IMR-90 (cell line): ENCODE measurements around the gene CYFIP2. TPM values are rescaled to one million over a fixed set of nuclear protein-coding genes. Genes with fewer than 3 reads are reported as not detected.

ENCODE experiments used
- ATAC-seq: fragments of 200-7000 bp; cut with Tn5 transposase; 2 replicates; pipeline ENCODE4 v1.9.1; 2020; ENCODE audit warnings: low read depth, mild to moderate bottlenecking, moderate library complexity
- BruUV-seq: library from RNA; stranded (reverse); fragments of 400-500 nt; replicated peaks from 2 replicates; lab custom pipeline; 2021; lab: Mats Ljungman, UMichigan
- CTCF ChIA-PET: fragments of 300-600 bp; formaldehyde crosslinking; extraction: SDS; loops from one replicate; lab custom pipeline; 2021; ENCODE audit warnings: antibody characterized with exemption; lab: Yijun Ruan, JAX
- POLR2A ChIA-PET: fragments of 300-600 bp; sonication (Branson Sonifier 250); formaldehyde crosslinking; loops from one replicate; lab custom pipeline; 2022; ENCODE audit warnings: antibody characterized with exemption; ENCODE audit not compliant: unreplicated experiment; lab: Charles Lee
- DNase-seq: peaks from one replicate; pipeline ENCODE4 v3.0.0; 2013
- H2AFZ ChIP-seq: replicated peaks from 2 replicates; pipeline ENCODE3; 2013; ENCODE audit warnings: low read length, mild to moderate bottlenecking; ENCODE audit not compliant: poor library complexity
- H2AK5ac ChIP-seq: 2 replicates; pipeline ENCODE4 v1.6.1; 2013; ENCODE audit warnings: low read depth, low read length, inconsistent platforms
- H2AK9ac ChIP-seq: replicated peaks from 2 replicates; pipeline ENCODE3; 2013; ENCODE audit warnings: mild to moderate bottlenecking, low read depth, low read length, moderate library complexity; ENCODE audit not compliant: poor library complexity
- H2BK120ac ChIP-seq: 2 replicates; pipeline ENCODE4 v1.6.1; 2013; ENCODE audit warnings: low read depth, low read length, inconsistent platforms
- H2BK15ac ChIP-seq: 3 replicates; pipeline ENCODE4 v1.6.1; 2013; ENCODE audit warnings: low read depth, low read length, inconsistent platforms
- H2BK20ac ChIP-seq: 2 replicates; pipeline ENCODE4 v1.6.1; 2013; ENCODE audit warnings: low read depth, mild to moderate bottlenecking, inconsistent platforms, low read length, moderate library complexity
- H2BK5ac ChIP-seq: 2 replicates; pipeline ENCODE4 v1.6.1; 2013; ENCODE audit warnings: mild to moderate bottlenecking, low read depth, low read length, inconsistent platforms; ENCODE audit not compliant: poor library complexity, severe bottlenecking
- H3K14ac ChIP-seq: replicated peaks from 2 replicates; pipeline ENCODE4 v1.6.1; 2013; ENCODE audit warnings: low read depth, low read length, inconsistent platforms
- H3K18ac ChIP-seq: 2 replicates; pipeline ENCODE4 v1.6.1; 2013; ENCODE audit warnings: low read depth, low read length, control low read depth
- H3K23ac ChIP-seq: 2 replicates; pipeline ENCODE4 v1.6.1; 2013; ENCODE audit warnings: low read depth, low read length, inconsistent platforms
- H3K27ac ChIP-seq: 2 replicates; pipeline ENCODE4 v1.5.1; 2013; ENCODE audit warnings: mild to moderate bottlenecking, control low read depth, low read length; ENCODE audit not compliant: insufficient read depth
- H3K27me3 ChIP-seq: 2 replicates; pipeline ENCODE4 v1.6.1; 2013; ENCODE audit warnings: low read length; ENCODE audit not compliant: control insufficient read depth, insufficient read depth
- H3K36me3 ChIP-seq: 2 replicates; pipeline ENCODE4 v1.6.1; 2013; ENCODE audit warnings: low read length, mixed read lengths; ENCODE audit not compliant: control insufficient read depth, insufficient read depth
- H3K4ac ChIP-seq: 2 replicates; pipeline ENCODE4 v1.6.1; 2013; ENCODE audit warnings: low read depth, low read length, inconsistent platforms
- H3K4me1 ChIP-seq: 2 replicates; pipeline ENCODE4 v1.6.1; 2013; ENCODE audit warnings: low read length, mixed read lengths; ENCODE audit not compliant: control insufficient read depth, insufficient read depth
- H3K4me2 ChIP-seq: 2 replicates; pipeline ENCODE4 v1.6.1; 2013; ENCODE audit warnings: low read depth, mild to moderate bottlenecking, control low read depth, low read length, moderate library complexity
- H3K4me3 ChIP-seq: 2 replicates; pipeline ENCODE4 v1.5.1; 2013; ENCODE audit warnings: low read depth, mild to moderate bottlenecking, control low read depth, low read length, moderate library complexity; ENCODE audit not compliant: insufficient read depth
- H3K56ac ChIP-seq: 2 replicates; pipeline ENCODE4 v1.6.1; 2013; ENCODE audit warnings: low read length, inconsistent platforms; ENCODE audit not compliant: insufficient read depth; ENCODE audit errors: extremely low read depth
- H3K79me1 ChIP-seq, 2 experiments: 2 replicates each; pipeline ENCODE4 v1.6.1; 2013; ENCODE audit warnings: low read length in 2 of 2, inconsistent platforms in 1 of 2, low read depth in 1 of 2
- H3K9ac ChIP-seq: 2 replicates; pipeline ENCODE4 v1.6.1; 2013; ENCODE audit warnings: low read depth, low read length, control low read depth
- H3K9me1 ChIP-seq: 2 replicates; pipeline ENCODE4 v1.6.1; 2013; ENCODE audit warnings: low read length, inconsistent platforms; ENCODE audit not compliant: insufficient read depth
- H3K9me3 ChIP-seq: 2 replicates; pipeline ENCODE4 v1.6.1; 2013; ENCODE audit warnings: low read length; ENCODE audit not compliant: control insufficient read depth, insufficient read depth
- H4K20me1 ChIP-seq: 2 replicates; pipeline ENCODE4 v1.6.1; 2013; ENCODE audit warnings: low read length, inconsistent platforms; ENCODE audit not compliant: insufficient read depth
- H4K5ac ChIP-seq: 2 replicates; pipeline ENCODE4 v1.6.1; 2013; ENCODE audit warnings: mild to moderate bottlenecking, low read depth, low read length, control low read depth
- H4K8ac ChIP-seq, 2 experiments: 2 replicates each; pipeline ENCODE4 v1.6.1; 2013; ENCODE audit warnings: low read depth in 2 of 2, low read length in 2 of 2, control low read depth in 1 of 2, inconsistent platforms in 1 of 2
- H4K91ac ChIP-seq: 2 replicates; pipeline ENCODE4 v1.6.1; 2013; ENCODE audit warnings: low read depth, low read length, inconsistent platforms; ENCODE audit not compliant: insufficient read depth
- CEBPB ChIP-seq: IDR thresholded peaks from 2 replicates; pipeline ENCODE4 v1.6.1; 2012; ENCODE audit warnings: low read depth, low read length, improper control_type of control experiment
- FOS ChIP-seq: fragments of 150-350 bp; IDR thresholded peaks from 2 replicates; pipeline ENCODE4 v1.6.1; 2016; ENCODE audit warnings: low read depth, low read length
- RFX5 ChIP-seq: IDR thresholded peaks from 2 replicates; pipeline ENCODE4 v1.8.0; 2012; ENCODE audit warnings: low read depth, mild to moderate bottlenecking, low read length, moderate library complexity
- WGBS, 2 experiments: methylation state at CpG; one replicate each; pipeline versions ENCODE4 v1.1.5 to v1.1.7; 2013; ENCODE audit warnings: missing lambda C conversion rate in 2 of 2; ENCODE audit not compliant: insufficient read length in 1 of 2; ENCODE audit errors: extremely low coverage in 2 of 2; 5-methylcytosine and 5-hydroxymethylcytosine counted together
- dilution Hi-C: fragments of 300-500 bp; cut with HindIII; formaldehyde crosslinking; loops from one replicate; pipeline ENCODE4 v1.14.3; 2018; ENCODE audit warnings: low sequenced_read_pairs; ENCODE audit not compliant: unreplicated experiment
- in situ Hi-C: fragments of 300-500 bp; cut with MboI; formaldehyde crosslinking; loops from 3 replicates; pipeline ENCODE4 v1.14.3; 2019; ENCODE audit warnings: low sequenced_read_pairs, inconsistent platforms, mixed read lengths
- intact Hi-C: fragments of 100-400 bp; cut with micrococcal nuclease; formaldehyde crosslinking; loops from 2 replicates; pipeline ENCODE4 v1.10.0; 2022
- polyA plus RNA-seq, 3 experiments: library from polyadenylated mRNA; depleted of rRNA; stranded (reverse); fragments of >200 nt; gene quantifications; 2 replicates each; pipeline ENCODE4 v1.2.3, GENCODE V29; 2012; ENCODE audit warnings: low replicate concordance in 1 of 3
- total RNA-seq: library from RNA; depleted of rRNA; stranded (reverse); fragments of >200 nt; gene quantifications from 2 replicates; pipeline ENCODE4 v1.2.3, GENCODE V29; 2012

Gene CYFIP2
- total and polyA plus RNA-seq, 2 of the 4 experiments (the other 2 are of a cell fraction): 6.8 to 13.4 TPM

DNA sequence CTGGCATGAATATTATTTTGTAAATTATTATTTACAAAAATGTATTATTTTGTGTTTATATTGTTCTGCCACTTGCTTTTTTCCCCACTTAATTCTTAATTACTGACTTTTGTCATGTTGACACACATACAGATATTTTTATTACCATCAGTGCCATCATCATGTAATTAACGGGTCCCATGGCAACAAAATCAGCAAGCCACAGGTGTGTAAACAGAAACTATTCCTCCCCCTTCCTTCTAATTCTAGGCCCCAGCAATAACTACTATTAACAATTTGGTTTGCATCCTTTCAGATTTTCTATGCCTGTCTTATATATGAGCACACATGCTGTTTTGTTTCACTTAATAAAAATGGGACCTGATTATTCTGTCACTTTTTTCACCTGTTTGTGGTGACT lies 29.3 kb downstream of the CYFIP2 start:
- Histone ChIP-seq H3K4ac (no peak overlapping the region), H3K4me1 (peaks cover 4% of the 10 kb centered on the region; the same call in 1 of the 2 replicates), H3K14ac (no peak overlapping the region), H2AK5ac (no peak overlapping the region), H3K79me1 (no peaks in the 10 kb centered on the region), H2AK9ac (no peak overlapping the region), H3K27me3 (no peaks in the 10 kb centered on the region), H3K23ac (no peak overlapping the region), H2BK20ac (no peak overlapping the region), H3K36me3 (no peaks in the 10 kb centered on the region), H4K8ac (no peak overlapping the region), H4K5ac (no peak overlapping the region), H2AFZ (no peak overlapping the region), H3K4me2 (no peak overlapping the region), H4K20me1 (no peaks in the 10 kb centered on the region), H3K27ac (no peak overlapping the region), H3K4me3 (no peak overlapping the region), H2BK5ac (no peak overlapping the region), H3K9ac (no peak overlapping the region), H2BK120ac (no peak overlapping the region), H3K18ac (no peak overlapping the region), H2BK15ac (no peak overlapping the region), H3K9me1 (peaks cover 7% of the 10 kb centered on the region; the same call in 1 of the 2 replicates), H4K91ac (no peak overlapping the region), H3K56ac (no peak overlapping the region), H3K9me3 (no peaks in the 10 kb centered on the region)
- no peak for TF ChIP-seq RFX5
- no peak for TF ChIP-seq CEBPB
- TF ChIP-seq FOS: no peak
- POLR2A ChIA-PET: no interaction called here
- CTCF ChIA-PET: no interaction called here
- intact Hi-C loops: no loop called here
- in situ Hi-C loops: no loop called here
- dilution Hi-C loops: no loop called here
- no TSS peak for BruUV-seq
- no CpG with 5 or more reads among the region's 1 CpG for WGBS, 2 experiments
- ATAC-seq (no peak), DNase-seq (no peak)
